ENCODE data around the gene HOXC13. TPM values are rescaled to one million over a fixed set of nuclear protein-coding genes. Genes with fewer than 3 reads are reported as not detected.
A peak's percentile ranks its signal among the peaks of the same experiment; 100 is the strongest.

Gene HOXC13
- total RNA-seq, 5 donors from 2014 or later (not counting 1 experiment from before 2014, with no cell fraction given), result 0.12 TPM; not detected in 4

DNA sequence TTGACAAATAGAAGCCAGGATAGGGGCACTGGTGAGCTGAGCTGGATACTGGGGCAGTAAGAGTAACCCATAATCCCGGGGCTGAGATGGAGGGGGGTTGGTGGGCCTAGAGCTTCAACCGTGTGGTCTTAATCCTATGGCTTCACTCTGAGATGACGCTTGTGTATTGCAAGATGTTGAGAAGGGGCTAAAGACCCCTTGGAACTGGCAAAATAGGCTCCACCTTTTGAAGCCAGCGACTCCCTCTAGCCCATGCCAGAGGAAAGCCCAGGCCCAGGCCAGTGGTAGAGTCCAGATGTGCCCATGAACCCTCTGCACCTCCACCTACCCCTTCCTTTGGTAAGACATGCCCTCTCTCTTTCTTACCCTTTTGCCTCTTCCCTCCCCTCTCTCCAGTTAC lies 20.7 kb downstream of the HOXC13 start:
- 16% methylated on average over 3 of the region's 4 CpGs for WGBS (ENCODE audit: insufficient coverage)
- Mint-ChIP-seq H3K4me1 (peaks cover 30 to 40% (median 32%) of the 10 kb centered on the region in 3 donors), H3K36me3 (no peaks in the 10 kb centered on the region), H3K27me3 (peaks cover 73 to 81% of the 10 kb centered on the region in 2 donors), H3K9me3 (peaks cover 0 to 4% (median 0%) of the 10 kb centered on the region in 3 donors), H3K27ac (no peak overlapping the region), H3K4me3 (no peak overlapping the region)
- no peak for ATAC-seq (replicated peaks in 1 of 4)
- ChIA-PET CTCF (interaction anchor here (0.7 to 0.9 kb wide), 2 partner anchors 119 to 249 kb away, joined by 3 read pairs; no protein-coding TSS in a partner anchor), POLR2A (no interaction called here)
- DNase-seq, result no peak
- Histone ChIP-seq H3K36me3 (ENCODE audit: control insufficient read depth in 2 of 2, extremely low read depth in 1 of 2, insufficient read depth in 1 of 2, low read length in 1 of 2) (no peaks in the 10 kb centered on the region), H3K9me3 (no peaks in the 10 kb centered on the region), H3K27me3 (replicated peaks in 1 of 2; ENCODE audit: control insufficient read depth in 2 of 2, extremely low read depth in 1 of 2, insufficient read depth in 2 of 2, low read length in 1 of 2) (peaks cover 27 to 91% of the 10 kb centered on the region in 2 experiments), H3K27ac (ENCODE audit: low read length) (no peak overlapping the region), H3K4me3 (ENCODE audit: control insufficient read depth in 1 of 2, extremely low read depth in 1 of 2, low read length in 1 of 2) (no peak overlapping the region), H3K4me1 (ENCODE audit: control insufficient read depth in 1 of 2, extremely low read depth in 1 of 2, insufficient read depth in 2 of 2, low read length in 2 of 2) (peaks cover 0 to 43% of the 10 kb centered on the region in 2 experiments)

DNA sequence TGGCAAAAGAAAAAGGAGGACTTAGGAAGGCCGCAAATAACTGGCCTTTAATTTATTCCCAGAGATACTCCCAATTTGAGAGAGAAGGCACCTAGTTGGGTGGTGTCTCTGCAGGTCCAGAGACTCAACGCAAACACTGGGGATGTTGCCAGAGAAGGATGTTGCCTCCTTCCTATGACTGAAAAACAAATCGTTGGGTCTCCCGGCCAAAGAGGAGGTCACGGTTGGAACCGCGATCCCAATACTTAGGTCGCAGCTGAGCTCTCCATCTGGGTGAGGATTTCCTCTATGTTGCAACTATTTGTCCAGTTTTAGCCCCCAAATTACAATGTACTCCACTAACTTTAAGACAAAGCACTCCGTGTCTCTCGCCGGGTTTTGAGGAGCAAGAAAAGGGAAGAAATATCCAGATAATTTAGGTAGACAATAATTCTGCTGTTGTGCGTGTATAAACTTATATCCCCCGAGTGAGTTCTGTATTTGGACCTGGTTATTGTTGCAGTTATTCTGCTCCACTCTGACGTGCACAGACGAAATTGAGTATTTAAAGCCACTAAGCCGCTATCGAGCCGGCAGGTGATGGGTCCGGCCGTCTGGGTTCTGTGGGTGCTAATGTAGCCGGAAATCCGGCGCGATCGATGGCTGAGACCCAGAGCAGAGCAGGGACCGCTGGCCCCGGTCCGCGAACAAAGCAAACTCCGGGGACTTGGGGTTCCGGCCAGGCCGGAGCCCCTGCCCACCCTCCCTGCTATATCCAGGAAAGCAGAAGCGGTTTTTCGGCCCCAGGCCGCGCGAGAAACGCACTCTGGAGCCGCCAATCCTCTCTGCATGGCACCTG lies 21.8 kb downstream of the HOXC13 start:
- DNase-seq, result no peak
- Mint-ChIP-seq H3K27me3 (peaks cover 83 to 86% of the 10 kb centered on the region in 2 donors), H3K9me3 (peaks cover 0 to 4% (median 0%) of the 10 kb centered on the region in 3 donors), H3K4me3 (no peak overlapping the region), H3K36me3 (no peaks in the 10 kb centered on the region), H3K27ac (peak overlapping the region in 1 of 2 donors; percentile 26), H3K4me1 (peaks cover 39 to 48% (median 41%) of the 10 kb centered on the region in 3 donors)
- ATAC-seq (replicated peaks in 1 of 4), result no peak
- no peaks in the 10 kb centered on the region for H3K36me3 ChIP-seq (ENCODE audit: control insufficient read depth in 2 of 2, extremely low read depth in 1 of 2, insufficient read depth in 1 of 2, low read length in 1 of 2)
- peaks cover 35 to 91% of the 10 kb centered on the region in 2 experiments for H3K27me3 ChIP-seq (replicated peaks in 1 of 2; ENCODE audit: control insufficient read depth in 2 of 2, extremely low read depth in 1 of 2, insufficient read depth in 2 of 2, low read length in 1 of 2)
- POLR2A ChIA-PET, result no interaction called here
- 2% methylated on average over 29 of the region's 39 CpGs for WGBS (ENCODE audit: insufficient coverage)
- no peaks in the 10 kb centered on the region for H3K9me3 ChIP-seq
- H3K27ac ChIP-seq (ENCODE audit: low read length), result no peak overlapping the region
- H3K4me1 ChIP-seq (ENCODE audit: control insufficient read depth in 1 of 2, extremely low read depth in 1 of 2, insufficient read depth in 2 of 2, low read length in 2 of 2), result peaks cover 0 to 42% of the 10 kb centered on the region in 2 experiments
- CTCF ChIA-PET, result no interaction called here
- H3K4me3 ChIP-seq (ENCODE audit: control insufficient read depth in 1 of 2, extremely low read depth in 1 of 2, low read length in 1 of 2), result no peak overlapping the region

- H3K27ac Mint-ChIP-seq, result no peak overlapping the region
- ATAC-seq (replicated peaks in 1 of 4), result no peak
- peaks cover 0 to 43% of the 10 kb centered on the region in 2 experiments for H3K4me1 ChIP-seq (ENCODE audit: control insufficient read depth in 1 of 2, extremely low read depth in 1 of 2, insufficient read depth in 2 of 2, low read length in 2 of 2)
- no peak for DNase-seq
- ChIA-PET CTCF (interaction anchor here in 1 of 2 donors (1.3 kb wide), 1 partner anchor 44 kb away, joined by 4 read pairs; no protein-coding TSS in a partner anchor), POLR2A (no interaction called here)
- no peak overlapping the region for H3K27ac ChIP-seq (ENCODE audit: low read length)
- H3K9me3 Mint-ChIP-seq, result peaks cover 0 to 4% (median 0%) of the 10 kb centered on the region in 3 donors
- no peaks in the 10 kb centered on the region for H3K36me3 ChIP-seq (ENCODE audit: control insufficient read depth in 2 of 2, extremely low read depth in 1 of 2, insufficient read depth in 1 of 2, low read length in 1 of 2)
- H3K27me3 Mint-ChIP-seq, result peaks cover 84 to 86% of the 10 kb centered on the region in 2 donors
- H3K4me1 Mint-ChIP-seq, result peaks cover 36 to 46% (median 42%) of the 10 kb centered on the region in 3 donors
- H3K4me3 ChIP-seq (ENCODE audit: control insufficient read depth in 1 of 2, extremely low read depth in 1 of 2, low read length in 1 of 2), result no peak overlapping the region
- no peak overlapping the region for H3K4me3 Mint-ChIP-seq
- peaks cover 35 to 91% of the 10 kb centered on the region in 2 experiments for H3K27me3 ChIP-seq (replicated peaks in 1 of 2; ENCODE audit: control insufficient read depth in 2 of 2, extremely low read depth in 1 of 2, insufficient read depth in 2 of 2, low read length in 1 of 2)
- H3K36me3 Mint-ChIP-seq, result no peaks in the 10 kb centered on the region
- 7% methylated on average over 72 of the region's 72 CpGs for WGBS (ENCODE audit: insufficient coverage)
- H3K9me3 ChIP-seq, result no peaks in the 10 kb centered on the region
Measured at GRCh38 chr12:53961025-53961761, 22.6 kb downstream of the HOXC13 start.

DNA sequence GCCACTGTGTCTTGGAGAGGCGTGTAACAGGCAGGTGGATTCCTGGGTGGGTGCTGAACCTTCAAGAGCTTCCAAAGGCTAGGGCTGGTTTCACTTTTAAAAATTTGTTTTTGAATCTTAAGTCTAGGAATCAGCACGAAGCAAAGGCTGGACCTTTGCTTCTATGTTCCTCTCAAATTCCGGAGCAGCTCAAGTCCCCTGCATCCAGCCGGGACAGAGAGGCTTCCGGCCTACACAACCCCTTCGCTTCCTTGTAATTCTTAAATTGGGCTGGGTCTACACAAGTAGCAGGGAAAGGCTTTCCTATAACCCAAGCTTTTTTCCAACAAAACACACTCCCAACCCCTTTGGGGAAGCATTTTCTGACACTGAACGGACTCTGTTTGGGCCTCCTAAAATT lies 24.4 kb downstream of the HOXC13 start:
- CTCF ChIA-PET, result no interaction called here
- no peak for DNase-seq

GRCh38 chr12:53963434-53964314 lies 25.0 kb downstream of the HOXC13 start:
- H3K36me3 Mint-ChIP-seq, result no peaks in the 10 kb centered on the region
- POLR2A ChIA-PET, result interaction anchor here in 1 of 2 donors (0.6 kb wide), 1 partner anchor 29 kb away, joined by 3 read pairs; no protein-coding TSS in a partner anchor
- H3K36me3 ChIP-seq (ENCODE audit: control insufficient read depth in 2 of 2, extremely low read depth in 1 of 2, insufficient read depth in 1 of 2, low read length in 1 of 2), result no peaks in the 10 kb centered on the region
- DNase-seq, result no peak
- WGBS (ENCODE audit: insufficient coverage), result 13% methylated on average over 31 of the region's 38 CpGs
- peak overlapping the region in 1 of 3 donors; percentile 55 for H3K4me3 Mint-ChIP-seq
- H3K4me1 ChIP-seq (ENCODE audit: control insufficient read depth in 1 of 2, extremely low read depth in 1 of 2, insufficient read depth in 2 of 2, low read length in 2 of 2), result peaks cover 0 to 43% of the 10 kb centered on the region in 2 experiments
- H3K27ac Mint-ChIP-seq, result peak overlapping the region in 1 of 2 donors; percentile 17
- peaks cover 40 to 44% (median 40%) of the 10 kb centered on the region in 3 donors for H3K4me1 Mint-ChIP-seq
- ATAC-seq (replicated peaks in 1 of 4), result no peak
- CTCF ChIA-PET, result no interaction called here
- H3K9me3 ChIP-seq, result no peaks in the 10 kb centered on the region
- H3K27me3 ChIP-seq (replicated peaks in 1 of 2; ENCODE audit: control insufficient read depth in 2 of 2, extremely low read depth in 1 of 2, insufficient read depth in 2 of 2, low read length in 1 of 2), result peaks cover 33 to 91% of the 10 kb centered on the region in 2 experiments
- H3K27ac ChIP-seq (ENCODE audit: low read length), result no peak overlapping the region
- peaks cover 0 to 4% (median 0%) of the 10 kb centered on the region in 3 donors for H3K9me3 Mint-ChIP-seq
- no peak overlapping the region for H3K4me3 ChIP-seq (ENCODE audit: control insufficient read depth in 1 of 2, extremely low read depth in 1 of 2, low read length in 1 of 2)
- H3K27me3 Mint-ChIP-seq, result peaks cover 83 to 88% of the 10 kb centered on the region in 2 donors

More for the DNA sequence above, 24.4 kb downstream of the HOXC13 start:
- no peak for ATAC-seq (replicated peaks in 1 of 4)
- WGBS (ENCODE audit: insufficient coverage), result 44% methylated on average over 4 of the region's 7 CpGs
- H3K4me1 ChIP-seq (ENCODE audit: control insufficient read depth in 1 of 2, extremely low read depth in 1 of 2, insufficient read depth in 2 of 2, low read length in 2 of 2), result peaks cover 0 to 43% of the 10 kb centered on the region in 2 experiments
- no peaks in the 10 kb centered on the region for H3K9me3 ChIP-seq
- H3K4me1 Mint-ChIP-seq, result peaks cover 37 to 44% (median 43%) of the 10 kb centered on the region in 3 donors
- H3K27me3 Mint-ChIP-seq, result peaks cover 83 to 88% of the 10 kb centered on the region in 2 donors
- no peaks in the 10 kb centered on the region for H3K36me3 ChIP-seq (ENCODE audit: control insufficient read depth in 2 of 2, extremely low read depth in 1 of 2, insufficient read depth in 1 of 2, low read length in 1 of 2)
- H3K27me3 ChIP-seq (replicated peaks in 1 of 2; ENCODE audit: control insufficient read depth in 2 of 2, extremely low read depth in 1 of 2, insufficient read depth in 2 of 2, low read length in 1 of 2), result peaks cover 35 to 91% of the 10 kb centered on the region in 2 experiments
- no peak overlapping the region for H3K27ac ChIP-seq (ENCODE audit: low read length)
- POLR2A ChIA-PET, result no interaction called here
- no peak overlapping the region for H3K4me3 ChIP-seq (ENCODE audit: control insufficient read depth in 1 of 2, extremely low read depth in 1 of 2, low read length in 1 of 2)
- H3K27ac Mint-ChIP-seq, result peak overlapping the region in 1 of 2 donors; percentile 17
- H3K36me3 Mint-ChIP-seq, result no peaks in the 10 kb centered on the region
- peaks cover 0 to 4% (median 0%) of the 10 kb centered on the region in 3 donors for H3K9me3 Mint-ChIP-seq
- H3K4me3 Mint-ChIP-seq, result peak overlapping the region in 1 of 3 donors; percentile 55
